GM18861 (cell line): ENCODE results near the gene TIMM50.

Experiments used
- ATAC-seq: cut with Tn5 transposase; IDR thresholded peaks from one replicate; pipeline ENCODE4 v1.9.1; 2021; ENCODE audit not compliant: unreplicated experiment

Gene TIMM50

GRCh38 chr19:39498798-39499642 lies 18.4 kb downstream of the TIMM50 start, which contains the start of gene DLL3:
TSS of gene DLL3 (plus strand) at chr19:39498947. CDS start at chr19:39498975, 28 bp downstream.
- ATAC-seq: no peak

GRCh38 chr19:39499932-39500331 lies 19.3 kb downstream of the TIMM50 start:
- ATAC-seq: no peak

- ATAC-seq: no peak
These were observed 19.9 kb downstream of the TIMM50 start for GRCh38 chr19:39500543-39500942.

GRCh38 chr19:39501340-39501739 lies 20.7 kb downstream of the TIMM50 start:
- no peak for ATAC-seq

GRCh38 chr19:39502640-39503417 lies 22.2 kb downstream of the TIMM50 start:
- no peak for ATAC-seq

- ATAC-seq: no peak
These were observed 25.9 kb downstream of the TIMM50 start for GRCh38 chr19:39506598-39506943.

- no peak for ATAC-seq
These were observed 26.5 kb downstream of the TIMM50 start for GRCh38 chr19:39506944-39507714.

GRCh38 chr19:39507715-39508364 lies 27.2 kb downstream of the TIMM50 start:
- no peak for ATAC-seq

- no peak for ATAC-seq
These were observed 28.0 kb downstream of the TIMM50 start for GRCh38 chr19:39508629-39509028.

- ATAC-seq: no peak
These were observed 28.6 kb downstream of the TIMM50 start for GRCh38 chr19:39509233-39509632.

- no peak for ATAC-seq
These were observed 32.4 kb downstream of the TIMM50 start for GRCh38 chr19:39512988-39513387.

GRCh38 chr19:39514840-39515550 lies 34.4 kb downstream of the TIMM50 start, which contains the start of gene SELENOV:
TSS of gene SELENOV (plus strand) at chr19:39515139. CDS start at chr19:39515213, 74 bp downstream.
- no peak for ATAC-seq

- ATAC-seq: no peak
These were observed 35.0 kb downstream of the TIMM50 start for GRCh38 chr19:39515551-39516191.

- ATAC-seq: no peak
These were observed 35.6 kb downstream of the TIMM50 start for GRCh38 chr19:39516270-39516669.

- no peak for ATAC-seq
These were observed 36.8 kb downstream of the TIMM50 start for GRCh38 chr19:39517432-39517831.

- ATAC-seq: no peak
These were observed 37.8 kb downstream of the TIMM50 start for GRCh38 chr19:39518458-39518857.

- no peak for ATAC-seq
These were observed 38.3 kb downstream of the TIMM50 start for GRCh38 chr19:39518975-39519374.

GRCh38 chr19:39520541-39521484 lies 40.2 kb downstream of the TIMM50 start:
- ATAC-seq: no peak

- no peak for ATAC-seq
These were observed 43.9 kb downstream of the TIMM50 start for GRCh38 chr19:39524495-39524894.
